IMR-90 (cell line): Measurements from ENCODE around the gene CIAO3. TPM values are rescaled to one million over a fixed set of nuclear protein-coding genes. Genes with fewer than 3 reads are reported as not detected.
A peak's percentile ranks its signal among the peaks of the same experiment; 100 is the strongest.

ENCODE experiments used
- ATAC-seq: fragments of 200-7000 bp; cut with Tn5 transposase; 2 replicates; pipeline ENCODE4 v1.9.1; 2020; ENCODE audit warnings: low read depth, mild to moderate bottlenecking, moderate library complexity
- BruUV-seq: library from RNA; stranded (reverse); fragments of 400-500 nt; replicated peaks from 2 replicates; lab custom pipeline; 2021; lab: Mats Ljungman, UMichigan
- CTCF ChIA-PET: fragments of 300-600 bp; formaldehyde crosslinking; extraction: SDS; loops from one replicate; lab custom pipeline; 2021; ENCODE audit warnings: antibody characterized with exemption; lab: Yijun Ruan, JAX
- POLR2A ChIA-PET: fragments of 300-600 bp; sonication (Branson Sonifier 250); formaldehyde crosslinking; loops from one replicate; lab custom pipeline; 2022; ENCODE audit warnings: antibody characterized with exemption; ENCODE audit not compliant: unreplicated experiment; lab: Charles Lee
- DNase-seq: peaks from one replicate; pipeline ENCODE4 v3.0.0; 2013
- H2AFZ ChIP-seq: replicated peaks from 2 replicates; pipeline ENCODE3; 2013; ENCODE audit warnings: low read length, mild to moderate bottlenecking; ENCODE audit not compliant: poor library complexity
- H2AK5ac ChIP-seq: 2 replicates; pipeline ENCODE4 v1.6.1; 2013; ENCODE audit warnings: low read depth, low read length, inconsistent platforms
- H2AK9ac ChIP-seq: replicated peaks from 2 replicates; pipeline ENCODE3; 2013; ENCODE audit warnings: mild to moderate bottlenecking, low read depth, low read length, moderate library complexity; ENCODE audit not compliant: poor library complexity
- H2BK120ac ChIP-seq: 2 replicates; pipeline ENCODE4 v1.6.1; 2013; ENCODE audit warnings: low read depth, low read length, inconsistent platforms
- H2BK15ac ChIP-seq: 3 replicates; pipeline ENCODE4 v1.6.1; 2013; ENCODE audit warnings: low read depth, low read length, inconsistent platforms
- H2BK20ac ChIP-seq: 2 replicates; pipeline ENCODE4 v1.6.1; 2013; ENCODE audit warnings: low read depth, mild to moderate bottlenecking, inconsistent platforms, low read length, moderate library complexity
- H2BK5ac ChIP-seq: 2 replicates; pipeline ENCODE4 v1.6.1; 2013; ENCODE audit warnings: mild to moderate bottlenecking, low read depth, low read length, inconsistent platforms; ENCODE audit not compliant: poor library complexity, severe bottlenecking
- H3K14ac ChIP-seq: replicated peaks from 2 replicates; pipeline ENCODE4 v1.6.1; 2013; ENCODE audit warnings: low read depth, low read length, inconsistent platforms
- H3K18ac ChIP-seq: 2 replicates; pipeline ENCODE4 v1.6.1; 2013; ENCODE audit warnings: low read depth, low read length, control low read depth
- H3K23ac ChIP-seq: 2 replicates; pipeline ENCODE4 v1.6.1; 2013; ENCODE audit warnings: low read depth, low read length, inconsistent platforms
- H3K27ac ChIP-seq: 2 replicates; pipeline ENCODE4 v1.5.1; 2013; ENCODE audit warnings: mild to moderate bottlenecking, control low read depth, low read length; ENCODE audit not compliant: insufficient read depth
- H3K27me3 ChIP-seq: 2 replicates; pipeline ENCODE4 v1.6.1; 2013; ENCODE audit warnings: low read length; ENCODE audit not compliant: control insufficient read depth, insufficient read depth
- H3K36me3 ChIP-seq: 2 replicates; pipeline ENCODE4 v1.6.1; 2013; ENCODE audit warnings: low read length, mixed read lengths; ENCODE audit not compliant: control insufficient read depth, insufficient read depth
- H3K4ac ChIP-seq: 2 replicates; pipeline ENCODE4 v1.6.1; 2013; ENCODE audit warnings: low read depth, low read length, inconsistent platforms
- H3K4me1 ChIP-seq: 2 replicates; pipeline ENCODE4 v1.6.1; 2013; ENCODE audit warnings: low read length, mixed read lengths; ENCODE audit not compliant: control insufficient read depth, insufficient read depth
- H3K4me2 ChIP-seq: 2 replicates; pipeline ENCODE4 v1.6.1; 2013; ENCODE audit warnings: low read depth, mild to moderate bottlenecking, control low read depth, low read length, moderate library complexity
- H3K4me3 ChIP-seq: 2 replicates; pipeline ENCODE4 v1.5.1; 2013; ENCODE audit warnings: low read depth, mild to moderate bottlenecking, control low read depth, low read length, moderate library complexity; ENCODE audit not compliant: insufficient read depth
- H3K56ac ChIP-seq: 2 replicates; pipeline ENCODE4 v1.6.1; 2013; ENCODE audit warnings: low read length, inconsistent platforms; ENCODE audit not compliant: insufficient read depth; ENCODE audit errors: extremely low read depth
- H3K79me1 ChIP-seq, 2 experiments: 2 replicates each; pipeline ENCODE4 v1.6.1; 2013; ENCODE audit warnings: low read length in 2 of 2, inconsistent platforms in 1 of 2, low read depth in 1 of 2
- H3K9ac ChIP-seq: 2 replicates; pipeline ENCODE4 v1.6.1; 2013; ENCODE audit warnings: low read depth, low read length, control low read depth
- H3K9me1 ChIP-seq: 2 replicates; pipeline ENCODE4 v1.6.1; 2013; ENCODE audit warnings: low read length, inconsistent platforms; ENCODE audit not compliant: insufficient read depth
- H3K9me3 ChIP-seq: 2 replicates; pipeline ENCODE4 v1.6.1; 2013; ENCODE audit warnings: low read length; ENCODE audit not compliant: control insufficient read depth, insufficient read depth
- H4K20me1 ChIP-seq: 2 replicates; pipeline ENCODE4 v1.6.1; 2013; ENCODE audit warnings: low read length, inconsistent platforms; ENCODE audit not compliant: insufficient read depth
- H4K5ac ChIP-seq: 2 replicates; pipeline ENCODE4 v1.6.1; 2013; ENCODE audit warnings: mild to moderate bottlenecking, low read depth, low read length, control low read depth
- H4K8ac ChIP-seq, 2 experiments: 2 replicates each; pipeline ENCODE4 v1.6.1; 2013; ENCODE audit warnings: low read depth in 2 of 2, low read length in 2 of 2, control low read depth in 1 of 2, inconsistent platforms in 1 of 2
- H4K91ac ChIP-seq: 2 replicates; pipeline ENCODE4 v1.6.1; 2013; ENCODE audit warnings: low read depth, low read length, inconsistent platforms; ENCODE audit not compliant: insufficient read depth
- CHD1 ChIP-seq: IDR thresholded peaks from 2 replicates; pipeline ENCODE4 v1.6.1; 2012; ENCODE audit warnings: low read depth, low read length, improper control_type of control experiment
- MAZ ChIP-seq: IDR thresholded peaks from 2 replicates; pipeline ENCODE4 v1.6.1; 2012; ENCODE audit warnings: low read depth, mild to moderate bottlenecking, low read length, improper control_type of control experiment, moderate library complexity, borderline replicate concordance
- MXI1 ChIP-seq: IDR thresholded peaks from 2 replicates; pipeline ENCODE4 v1.6.1; 2012; ENCODE audit warnings: low read depth, mild to moderate bottlenecking, low read length, moderate library complexity, borderline replicate concordance
- POLR2A ChIP-seq: IDR thresholded peaks from 2 replicates; pipeline ENCODE4 v1.6.1; 2012; ENCODE audit warnings: mild to moderate bottlenecking, low read depth, low read length
- RAD21 ChIP-seq: IDR thresholded peaks from 2 replicates; pipeline ENCODE4 v1.6.1; 2012; ENCODE audit warnings: low read length, improper control_type of control experiment
- SMC3 ChIP-seq: fragments of 150-350 bp; IDR thresholded peaks from 2 replicates; pipeline ENCODE4 v1.6.1; 2016; ENCODE audit warnings: low read depth, mild to moderate bottlenecking, antibody characterized with exemption, low read length, moderate library complexity
- WGBS, 2 experiments: methylation state at CpG; one replicate each; pipeline versions ENCODE4 v1.1.5 to v1.1.7; 2013; ENCODE audit warnings: missing lambda C conversion rate in 2 of 2; ENCODE audit not compliant: insufficient read length in 1 of 2; ENCODE audit errors: extremely low coverage in 2 of 2; 5-methylcytosine and 5-hydroxymethylcytosine counted together
- dilution Hi-C: fragments of 300-500 bp; cut with HindIII; formaldehyde crosslinking; loops from one replicate; pipeline ENCODE4 v1.14.3; 2018; ENCODE audit warnings: low sequenced_read_pairs; ENCODE audit not compliant: unreplicated experiment
- in situ Hi-C: fragments of 300-500 bp; cut with MboI; formaldehyde crosslinking; loops from 3 replicates; pipeline ENCODE4 v1.14.3; 2019; ENCODE audit warnings: low sequenced_read_pairs, inconsistent platforms, mixed read lengths
- intact Hi-C: fragments of 100-400 bp; cut with micrococcal nuclease; formaldehyde crosslinking; loops from 2 replicates; pipeline ENCODE4 v1.10.0; 2022
- polyA plus RNA-seq, 3 experiments: library from polyadenylated mRNA; depleted of rRNA; stranded (reverse); fragments of >200 nt; gene quantifications; 2 replicates each; pipeline ENCODE4 v1.2.3, GENCODE V29; 2012; ENCODE audit warnings: low replicate concordance in 1 of 3
- total RNA-seq: library from RNA; depleted of rRNA; stranded (reverse); fragments of >200 nt; gene quantifications from 2 replicates; pipeline ENCODE4 v1.2.3, GENCODE V29; 2012
- TF ChIP-seq, protein P1 (sequence below): conservative IDR thresholded peaks from 2 replicates; pipeline ENCODE4 v1.5.1; 2012; ENCODE audit warnings: mild to moderate bottlenecking, low read depth, low read length, improper control_type of control experiment
- TF ChIP-seq, protein P2 (sequence below): fragments of 150-350 bp; IDR thresholded peaks from 2 replicates; pipeline ENCODE4 v1.6.1; 2017; ENCODE audit warnings: mild to moderate bottlenecking, antibody characterized with exemption, low read length, low read depth

CIAO3 gene
- total and polyA plus RNA-seq, 2 of the 4 experiments (the other 2 are of a cell fraction) = 17.0 to 20.2 TPM

DNA sequence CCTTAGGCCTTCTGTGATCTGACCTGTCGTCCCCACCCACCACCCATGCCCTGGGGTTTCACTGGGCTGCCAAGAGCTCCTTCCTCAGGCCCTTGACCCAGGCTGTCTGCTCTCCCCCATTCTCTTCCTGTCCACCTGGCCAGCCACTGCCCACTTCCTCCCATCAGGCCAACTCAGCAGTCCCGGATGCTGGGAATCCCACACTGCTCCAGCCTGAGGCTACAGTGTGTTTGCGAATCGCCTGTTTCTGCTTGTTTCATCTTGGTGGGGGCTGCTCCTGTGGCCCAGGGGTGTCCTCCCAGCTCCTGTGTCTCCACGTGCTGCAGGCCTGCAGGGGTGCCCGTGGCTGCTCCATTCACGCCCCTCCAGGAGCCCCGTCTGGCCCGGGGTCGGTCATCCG, 26.7 kb downstream of the CIAO3 start:
- Histone ChIP-seq H3K79me1 (peaks cover 5 to 16% of the 10 kb centered on the region in 2 experiments), H3K4ac (no peak overlapping the region), H3K23ac (no peak overlapping the region), H3K14ac (no peak overlapping the region), H4K5ac (no peak overlapping the region), H3K36me3 (no peaks in the 10 kb centered on the region), H3K4me2 (no peak overlapping the region), H3K27me3 (no peaks in the 10 kb centered on the region), H4K91ac (no peak overlapping the region), H2AK5ac (peak overlapping the region; percentile 42; the same call in 1 of the 2 replicates), H3K9me1 (no peaks in the 10 kb centered on the region), H3K18ac (no peak overlapping the region), H2BK20ac (0 out of 2 replicates have a peak overlapping the region, but pooled peaks have one; percentile 10), H3K9ac (no peak overlapping the region), H3K4me1 (peaks cover 14% of the 10 kb centered on the region; the same call in 1 of the 2 replicates), H2AK9ac (peak overlapping the region; percentile 85), H2BK5ac (no peak overlapping the region), H3K4me3 (no peak overlapping the region), H4K8ac (no peak overlapping the region), H2BK120ac (no peak overlapping the region), H3K56ac (no peak overlapping the region), H3K27ac (no peak overlapping the region), H2BK15ac (no peak overlapping the region), H4K20me1 (peaks cover 11% of the 10 kb centered on the region), H3K9me3 (no peaks in the 10 kb centered on the region), H2AFZ (peak overlapping the region; percentile 10)
- intact Hi-C loops = loop anchor here (5.0 kb wide), 1 partner anchor 268 kb away; the partner anchor contains the start of gene SOX8
- in situ Hi-C loops = loop anchor here (5.0 to 25.0 kb wide), 2 partner anchors 73 to 348 kb away; partner anchors contain the start of genes CHTF18, RPUSD1 and SSTR5
- no peak for DNase-seq
- CTCF ChIA-PET = no interaction called here
- dilution Hi-C loops = no loop called here
- 84% methylated on average over 11 of the region's 11 CpGs; no CpG with 5 or more reads in 1 of the 2 experiments for WGBS, 2 experiments
- BruUV-seq = no TSS peak
- no peak for TF ChIP-seq SMC3
- TF ChIP-seq RAD21 = no peak
- TF ChIP-seq, protein P1, sequence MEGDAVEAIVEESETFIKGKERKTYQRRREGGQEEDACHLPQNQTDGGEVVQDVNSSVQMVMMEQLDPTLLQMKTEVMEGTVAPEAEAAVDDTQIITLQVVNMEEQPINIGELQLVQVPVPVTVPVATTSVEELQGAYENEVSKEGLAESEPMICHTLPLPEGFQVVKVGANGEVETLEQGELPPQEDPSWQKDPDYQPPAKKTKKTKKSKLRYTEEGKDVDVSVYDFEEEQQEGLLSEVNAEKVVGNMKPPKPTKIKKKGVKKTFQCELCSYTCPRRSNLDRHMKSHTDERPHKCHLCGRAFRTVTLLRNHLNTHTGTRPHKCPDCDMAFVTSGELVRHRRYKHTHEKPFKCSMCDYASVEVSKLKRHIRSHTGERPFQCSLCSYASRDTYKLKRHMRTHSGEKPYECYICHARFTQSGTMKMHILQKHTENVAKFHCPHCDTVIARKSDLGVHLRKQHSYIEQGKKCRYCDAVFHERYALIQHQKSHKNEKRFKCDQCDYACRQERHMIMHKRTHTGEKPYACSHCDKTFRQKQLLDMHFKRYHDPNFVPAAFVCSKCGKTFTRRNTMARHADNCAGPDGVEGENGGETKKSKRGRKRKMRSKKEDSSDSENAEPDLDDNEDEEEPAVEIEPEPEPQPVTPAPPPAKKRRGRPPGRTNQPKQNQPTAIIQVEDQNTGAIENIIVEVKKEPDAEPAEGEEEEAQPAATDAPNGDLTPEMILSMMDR = no peak
- TF ChIP-seq POLR2A = no peak
- TF ChIP-seq MXI1 = no peak
- TF ChIP-seq, protein P2, sequence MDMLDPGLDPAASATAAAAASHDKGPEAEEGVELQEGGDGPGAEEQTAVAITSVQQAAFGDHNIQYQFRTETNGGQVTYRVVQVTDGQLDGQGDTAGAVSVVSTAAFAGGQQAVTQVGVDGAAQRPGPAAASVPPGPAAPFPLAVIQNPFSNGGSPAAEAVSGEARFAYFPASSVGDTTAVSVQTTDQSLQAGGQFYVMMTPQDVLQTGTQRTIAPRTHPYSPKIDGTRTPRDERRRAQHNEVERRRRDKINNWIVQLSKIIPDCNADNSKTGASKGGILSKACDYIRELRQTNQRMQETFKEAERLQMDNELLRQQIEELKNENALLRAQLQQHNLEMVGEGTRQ = no peak
- TF ChIP-seq CHD1 = no peak
- no peak for TF ChIP-seq MAZ
- ATAC-seq = no peak
- POLR2A ChIA-PET = no interaction called here
